Limb (tissue), 2 donors: ENCODE measurements around the gene BRCA1.
"Not testable (repeated sequence)": the region's sequence is repeated elsewhere in the genome, so short reads cannot be mapped to it uniquely, and the experiment has no call there.

ENCODE experiments used
- DNase-seq, 2 donors: peaks; one replicate each; pipeline ENCODE4 v3.0.0-alpha.2; 2016; ENCODE audit errors: extremely low spot score in 2 of 2

Gene BRCA1

DNA sequence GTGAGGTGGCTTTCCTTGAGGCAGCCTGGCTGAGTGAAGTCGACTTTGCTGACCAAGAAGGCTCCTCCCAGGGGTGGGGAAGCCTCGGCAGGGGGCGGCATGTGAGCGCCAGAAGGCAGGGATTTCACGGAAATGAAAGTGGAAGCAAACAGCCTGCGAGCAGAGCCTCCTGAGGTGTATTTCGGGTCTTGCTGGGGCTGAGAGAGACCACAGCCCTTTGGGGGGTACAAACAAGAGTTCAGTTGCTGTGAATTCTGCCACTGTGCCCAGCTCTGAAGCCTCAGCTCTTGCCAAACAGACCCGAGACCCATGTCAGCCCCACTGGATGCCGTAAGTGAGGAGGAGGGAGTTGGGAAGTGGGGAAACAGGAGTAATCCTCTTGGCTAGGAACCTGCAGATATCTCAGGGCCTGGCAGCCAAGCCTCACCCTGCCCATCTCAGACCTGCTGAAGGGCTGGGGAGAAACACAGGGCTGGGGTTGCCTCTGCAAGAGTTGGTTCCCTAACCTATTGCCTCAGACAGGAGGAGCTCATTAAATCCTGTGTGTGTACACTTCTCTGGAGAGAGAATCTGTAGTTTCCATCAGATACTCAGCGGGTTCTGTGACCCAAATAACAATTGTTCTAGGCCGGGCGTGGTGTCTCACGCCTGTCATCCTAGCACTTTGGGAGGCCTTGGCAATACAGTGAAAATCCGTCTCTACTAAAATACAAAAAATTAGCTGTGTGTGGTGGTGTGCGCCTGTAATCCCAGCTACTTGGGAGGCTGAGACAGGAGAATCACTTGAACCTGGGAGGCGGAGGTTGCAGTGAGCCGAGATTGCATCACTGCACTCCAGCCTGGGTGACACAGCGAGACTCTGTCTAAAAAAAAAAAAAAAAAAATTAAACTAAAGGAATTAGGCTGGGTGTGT lies 118.3 kb downstream of the BRCA1 start, which contains the start of gene IFI35:
Gene IFI35, plus strand, starts transcription at position 146 of the 913 bp plus-strand sequence. Its CDS starts 164 bp downstream, at position 310.
- DNase-seq: peak; percentile 61 to 74

GRCh38 chr17:43003542-43004172 lies 121.5 kb downstream of the BRCA1 start:
- DNase-seq: no peak

GRCh38 chr17:43000894-43001293 lies 124.3 kb downstream of the BRCA1 start:
- not testable (repeated sequence) for DNase-seq

- DNase-seq: no peak
Measured at GRCh38 chr17:42999003-42999525, 126.1 kb downstream of the BRCA1 start.

- DNase-seq: peak; percentile 99 to 100
Measured at GRCh38 chr17:42997984-42998938, 126.9 kb downstream of the BRCA1 start, which contains the start of gene RPL27. TSS of gene RPL27 (plus strand) at chr17:42998419. CDS start at chr17:42998751, 332 bp downstream.

- DNase-seq: peak in 1 of 2 donors; percentile 12
Measured at GRCh38 chr17:42997390-42997983, 127.7 kb downstream of the BRCA1 start.
